ENCODE measurements around the gene KCTD7.

The KCTD7 gene

DNA sequence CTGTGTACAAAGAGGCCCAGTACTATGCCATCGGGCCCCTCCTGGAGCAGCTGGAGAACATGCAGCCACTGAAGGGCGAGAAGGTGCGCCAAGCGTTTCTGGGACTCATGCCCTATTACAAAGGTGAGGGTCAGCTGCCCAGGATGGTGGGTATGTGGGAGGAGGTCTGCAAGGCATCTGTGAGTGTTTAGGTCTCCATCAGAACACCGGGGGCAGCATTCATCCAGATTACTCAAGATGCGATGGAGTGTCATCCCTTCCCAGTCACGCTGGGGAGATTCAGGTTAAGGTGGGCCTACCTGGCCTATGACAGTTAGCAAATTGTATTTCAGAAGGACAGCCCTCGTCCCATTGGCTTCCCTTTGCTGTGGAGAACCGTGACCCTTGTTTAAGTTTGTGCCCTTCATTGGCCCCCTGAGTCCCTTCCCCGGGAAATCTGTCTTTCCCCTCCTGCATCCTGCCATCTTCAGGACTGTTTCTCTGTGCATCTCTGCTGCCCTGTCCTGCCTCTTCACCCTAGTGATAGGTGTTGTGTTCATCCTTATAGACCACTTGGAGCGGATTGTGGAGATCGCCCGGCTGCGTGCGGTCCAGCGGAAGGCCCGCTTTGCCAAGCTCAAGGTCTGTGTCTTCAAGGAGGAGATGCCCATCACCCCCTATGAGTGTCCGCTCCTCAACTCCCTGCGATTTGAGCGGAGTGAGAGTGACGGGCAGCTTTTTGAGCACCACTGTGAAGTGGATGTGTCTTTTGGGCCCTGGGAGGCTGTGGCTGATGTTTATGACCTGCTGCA, 9.8 kb downstream of the KCTD7 start:
- H3F3A ChIP-seq (ENCODE audit: control insufficient read depth, insufficient read depth): peaks cover 46% of the 10 kb centered on the region
- H3K9me3 ChIP-seq (ENCODE audit: control insufficient read depth, insufficient read depth, low read length): no peaks in the 10 kb centered on the region
- peaks cover 73% of the 10 kb centered on the region for H3K36me3 ChIP-seq (ENCODE audit: control insufficient read depth, low read length)

DNA sequence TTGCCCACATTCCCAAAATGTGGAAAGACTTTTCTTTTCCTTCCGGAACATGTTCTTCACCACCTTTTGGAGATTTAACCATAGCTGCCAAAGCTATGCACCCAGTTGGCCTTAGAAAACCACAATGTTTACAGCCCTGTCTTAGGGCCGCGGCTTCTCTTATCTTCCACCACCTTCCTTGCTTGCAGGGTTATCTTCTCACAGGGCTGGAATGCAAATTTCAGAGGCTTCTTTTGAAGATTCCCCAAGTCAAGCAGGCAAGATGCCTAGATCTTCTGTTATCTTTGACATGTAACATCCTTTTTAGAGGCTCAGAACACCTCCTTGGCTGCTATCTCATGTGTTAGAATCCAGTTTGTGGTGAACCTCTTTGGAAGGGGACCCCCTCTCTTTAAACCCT, 11.1 kb downstream of the KCTD7 start:
- Histone ChIP-seq H3K4me3 (ENCODE audit: low read length) (no peak overlapping the region), H4K20me1 (ENCODE audit: control insufficient read depth, insufficient read depth, low read depth, low read length) (no peaks in the 10 kb centered on the region), H3K9me3 (ENCODE audit: control insufficient read depth, insufficient read depth, low read length) (no peaks in the 10 kb centered on the region), H3K36me3 (ENCODE audit: control insufficient read depth, low read length) (peaks cover 75% of the 10 kb centered on the region), H3K4me1 (ENCODE audit: control insufficient read depth, low read length) (peaks cover 54% of the 10 kb centered on the region), H3K27me3 (ENCODE audit: control insufficient read depth, low read length) (no peaks in the 10 kb centered on the region), H3K27ac (ENCODE audit: low read depth, low read length) (no peak overlapping the region), H3F3A (ENCODE audit: control insufficient read depth, insufficient read depth) (peaks cover 34% of the 10 kb centered on the region), H3K79me2 (ENCODE audit: control insufficient read depth, low read length) (peaks cover 4% of the 10 kb centered on the region; the same call in 1 of the 2 replicates), H3K4me2 (ENCODE audit: low read length) (no peak overlapping the region), H3K9me2 (replicated peaks; ENCODE audit: control insufficient read depth, low read length) (no peaks in the 10 kb centered on the region)
- TF ChIP-seq, protein P1, sequence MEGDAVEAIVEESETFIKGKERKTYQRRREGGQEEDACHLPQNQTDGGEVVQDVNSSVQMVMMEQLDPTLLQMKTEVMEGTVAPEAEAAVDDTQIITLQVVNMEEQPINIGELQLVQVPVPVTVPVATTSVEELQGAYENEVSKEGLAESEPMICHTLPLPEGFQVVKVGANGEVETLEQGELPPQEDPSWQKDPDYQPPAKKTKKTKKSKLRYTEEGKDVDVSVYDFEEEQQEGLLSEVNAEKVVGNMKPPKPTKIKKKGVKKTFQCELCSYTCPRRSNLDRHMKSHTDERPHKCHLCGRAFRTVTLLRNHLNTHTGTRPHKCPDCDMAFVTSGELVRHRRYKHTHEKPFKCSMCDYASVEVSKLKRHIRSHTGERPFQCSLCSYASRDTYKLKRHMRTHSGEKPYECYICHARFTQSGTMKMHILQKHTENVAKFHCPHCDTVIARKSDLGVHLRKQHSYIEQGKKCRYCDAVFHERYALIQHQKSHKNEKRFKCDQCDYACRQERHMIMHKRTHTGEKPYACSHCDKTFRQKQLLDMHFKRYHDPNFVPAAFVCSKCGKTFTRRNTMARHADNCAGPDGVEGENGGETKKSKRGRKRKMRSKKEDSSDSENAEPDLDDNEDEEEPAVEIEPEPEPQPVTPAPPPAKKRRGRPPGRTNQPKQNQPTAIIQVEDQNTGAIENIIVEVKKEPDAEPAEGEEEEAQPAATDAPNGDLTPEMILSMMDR (IDR thresholded peaks at IDR 0.05; ENCODE audit: low read depth, low read length, poor library complexity, severe bottlenecking): no peak
- no peak for TF ChIP-seq EZH2phosphoT487 (IDR thresholded peaks at IDR 0.05; ENCODE audit: borderline replicate concordance, low read length)

More for the DNA sequence above, 9.8 kb downstream of the KCTD7 start:
- no peaks in the 10 kb centered on the region for H3K27me3 ChIP-seq (ENCODE audit: control insufficient read depth, low read length)
- no peak overlapping the region for H3K27ac ChIP-seq (ENCODE audit: low read depth, low read length)
- peaks cover 6% of the 10 kb centered on the region; the same call in 1 of the 2 replicates for H3K79me2 ChIP-seq (ENCODE audit: control insufficient read depth, low read length)
- TF ChIP-seq EZH2phosphoT487 (IDR thresholded peaks at IDR 0.05; ENCODE audit: borderline replicate concordance, low read length): no peak
- TF ChIP-seq, protein P1 (IDR thresholded peaks at IDR 0.05; ENCODE audit: low read depth, low read length, poor library complexity, severe bottlenecking): no peak
- H3K4me2 ChIP-seq (ENCODE audit: low read length): no peak overlapping the region
- H3K4me3 ChIP-seq (ENCODE audit: low read length): no peak overlapping the region
- H3K4me1 ChIP-seq (ENCODE audit: control insufficient read depth, low read length): peaks cover 61% of the 10 kb centered on the region
- no peaks in the 10 kb centered on the region for H4K20me1 ChIP-seq (ENCODE audit: control insufficient read depth, insufficient read depth, low read depth, low read length)
- no peaks in the 10 kb centered on the region for H3K9me2 ChIP-seq (replicated peaks; ENCODE audit: control insufficient read depth, low read length)

DNA sequence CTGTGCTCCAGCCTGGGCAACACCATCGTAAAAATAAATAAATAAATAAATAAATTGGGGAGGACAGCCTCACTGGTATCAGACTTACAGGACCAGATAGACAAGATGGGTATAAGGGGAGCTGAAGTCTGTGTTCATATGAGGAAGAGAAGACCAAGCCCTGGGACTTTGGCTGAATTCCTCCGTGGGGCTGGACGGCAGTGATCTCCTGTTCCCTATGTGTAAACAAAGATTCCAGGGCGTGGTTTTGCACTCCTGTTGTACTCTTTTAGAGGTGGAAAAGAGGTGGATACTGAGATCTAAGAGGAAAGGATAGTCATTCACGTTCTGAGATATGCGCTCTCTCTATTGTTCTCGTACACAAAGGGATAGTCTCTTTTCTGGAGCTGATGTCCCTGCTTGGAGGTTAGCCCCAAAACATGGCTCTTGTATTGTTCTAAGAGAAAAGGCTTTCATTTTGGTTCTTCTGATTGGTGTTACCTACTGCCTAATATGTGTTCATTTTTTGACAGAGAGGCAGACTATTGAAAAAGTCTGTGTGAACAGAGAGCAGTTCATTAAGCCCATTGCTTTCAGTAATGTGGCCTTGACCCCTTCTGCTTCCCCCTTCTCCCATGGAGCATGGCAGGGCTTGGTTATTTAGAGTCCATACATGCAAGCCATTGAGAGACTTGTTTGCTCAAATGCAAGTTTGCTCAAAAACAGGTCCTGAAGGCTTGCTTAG, 12.3 kb downstream of the KCTD7 start:
- Histone ChIP-seq H3K36me3 (ENCODE audit: control insufficient read depth, low read length) (peaks cover 83% of the 10 kb centered on the region), H3K79me2 (ENCODE audit: control insufficient read depth, low read length) (peaks cover 4% of the 10 kb centered on the region; the same call in 1 of the 2 replicates), H3F3A (ENCODE audit: control insufficient read depth, insufficient read depth) (peaks cover 30% of the 10 kb centered on the region), H4K20me1 (ENCODE audit: control insufficient read depth, insufficient read depth, low read depth, low read length) (no peaks in the 10 kb centered on the region), H3K4me1 (ENCODE audit: control insufficient read depth, low read length) (peaks cover 42% of the 10 kb centered on the region), H3K27me3 (ENCODE audit: control insufficient read depth, low read length) (no peaks in the 10 kb centered on the region), H3K9me3 (ENCODE audit: control insufficient read depth, insufficient read depth, low read length) (no peaks in the 10 kb centered on the region), H3K4me2 (ENCODE audit: low read length) (no peak overlapping the region), H3K9me2 (replicated peaks; ENCODE audit: control insufficient read depth, low read length) (no peaks in the 10 kb centered on the region), H3K4me3 (ENCODE audit: low read length) (no peak overlapping the region), H3K27ac (ENCODE audit: low read depth, low read length) (peak overlapping the region; percentile 59)
- TF ChIP-seq, protein P1 (IDR thresholded peaks at IDR 0.05; ENCODE audit: low read depth, low read length, poor library complexity, severe bottlenecking): no peak
- no peak for TF ChIP-seq EZH2phosphoT487 (IDR thresholded peaks at IDR 0.05; ENCODE audit: borderline replicate concordance, low read length)
